ENCODE data around the gene CPXM2. TPM values are rescaled to one million over a fixed set of nuclear protein-coding genes. Genes with fewer than 3 reads are reported as not detected.
A peak's percentile ranks its signal among the peaks of the same experiment; 100 is the strongest.

CPXM2 gene
- total RNA-seq, 1 donor from 2014 or later = 18.9 TPM

DNA sequence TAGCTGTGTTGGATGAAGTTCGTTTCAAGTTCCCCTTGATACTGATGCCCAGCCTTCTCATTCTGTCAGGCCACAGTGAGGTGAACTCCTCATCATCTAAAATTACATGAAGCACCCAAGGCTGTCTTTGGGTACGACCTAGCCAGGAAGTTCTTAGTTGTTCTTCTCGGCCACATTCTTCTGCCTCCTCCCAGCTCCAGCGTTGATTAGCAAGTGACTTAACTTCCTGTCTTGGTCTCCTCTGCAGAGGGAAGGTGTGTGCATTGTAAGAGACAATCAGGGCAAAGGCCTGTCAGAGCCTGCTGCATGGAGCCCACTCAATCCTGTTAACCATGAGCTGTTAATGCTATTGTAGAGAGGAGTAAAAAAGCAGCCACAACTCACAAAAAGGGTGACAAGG, 43.2 kb upstream of the CPXM2 start:
- TF ChIP-seq, protein P1, sequence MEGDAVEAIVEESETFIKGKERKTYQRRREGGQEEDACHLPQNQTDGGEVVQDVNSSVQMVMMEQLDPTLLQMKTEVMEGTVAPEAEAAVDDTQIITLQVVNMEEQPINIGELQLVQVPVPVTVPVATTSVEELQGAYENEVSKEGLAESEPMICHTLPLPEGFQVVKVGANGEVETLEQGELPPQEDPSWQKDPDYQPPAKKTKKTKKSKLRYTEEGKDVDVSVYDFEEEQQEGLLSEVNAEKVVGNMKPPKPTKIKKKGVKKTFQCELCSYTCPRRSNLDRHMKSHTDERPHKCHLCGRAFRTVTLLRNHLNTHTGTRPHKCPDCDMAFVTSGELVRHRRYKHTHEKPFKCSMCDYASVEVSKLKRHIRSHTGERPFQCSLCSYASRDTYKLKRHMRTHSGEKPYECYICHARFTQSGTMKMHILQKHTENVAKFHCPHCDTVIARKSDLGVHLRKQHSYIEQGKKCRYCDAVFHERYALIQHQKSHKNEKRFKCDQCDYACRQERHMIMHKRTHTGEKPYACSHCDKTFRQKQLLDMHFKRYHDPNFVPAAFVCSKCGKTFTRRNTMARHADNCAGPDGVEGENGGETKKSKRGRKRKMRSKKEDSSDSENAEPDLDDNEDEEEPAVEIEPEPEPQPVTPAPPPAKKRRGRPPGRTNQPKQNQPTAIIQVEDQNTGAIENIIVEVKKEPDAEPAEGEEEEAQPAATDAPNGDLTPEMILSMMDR (IDR thresholded peaks at IDR 0.05) = no peak
- TF ChIP-seq POLR2A (IDR thresholded peaks at IDR 0.05) (no peak), POLR2AphosphoS5 (IDR thresholded peaks at IDR 0.05; ENCODE audit: insufficient read depth in 1 of 2, low read depth in 1 of 2) (no peak)
- Histone ChIP-seq H3K27me3 (no peaks in the 10 kb centered on the region), H3K9me3 (no peaks in the 10 kb centered on the region), H3K36me3 (no peaks in the 10 kb centered on the region), H3K4me1 (peaks cover 5% of the 10 kb centered on the region), H3K27ac (no peak overlapping the region), H3K4me3 (no peak overlapping the region)
- intact Hi-C loops (cut with DNase I) = no loop called here
- no peak for DNase-seq (ENCODE audit: extremely low spot score in 2 of 2)

DNA sequence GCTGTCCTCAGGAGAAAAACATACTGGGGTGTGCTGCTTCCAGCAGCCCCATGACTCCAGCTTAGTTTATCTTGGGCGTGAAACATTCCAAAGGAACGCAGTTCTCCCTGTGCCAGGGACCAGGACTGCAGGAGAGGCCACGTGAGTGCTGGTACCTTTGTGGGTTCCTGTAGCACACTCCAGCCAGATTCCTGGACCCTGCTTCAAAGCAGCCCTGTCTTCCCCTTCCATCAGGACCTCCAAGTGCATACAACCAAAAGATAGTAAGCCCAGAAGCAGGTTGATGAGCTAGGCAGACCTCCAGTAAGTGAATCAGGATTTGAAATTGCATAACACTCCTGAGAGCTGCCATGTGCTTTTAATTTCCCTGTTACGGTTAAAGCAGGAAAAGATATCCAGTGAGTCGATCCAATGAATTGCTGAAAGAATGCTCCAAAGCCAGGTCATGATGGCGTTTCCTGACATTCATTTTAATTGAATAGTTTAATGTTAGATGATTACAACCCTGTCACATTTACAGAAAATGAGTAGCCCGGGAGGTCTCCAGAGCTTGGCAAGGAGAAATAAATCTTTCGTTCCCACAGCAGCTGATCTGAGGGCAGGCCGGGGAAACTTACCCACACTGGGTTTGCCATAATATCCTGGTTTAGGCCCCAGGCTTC, 38.9 kb upstream of the CPXM2 start:
- intact Hi-C loops (cut with DNase I) = no loop called here

DNA sequence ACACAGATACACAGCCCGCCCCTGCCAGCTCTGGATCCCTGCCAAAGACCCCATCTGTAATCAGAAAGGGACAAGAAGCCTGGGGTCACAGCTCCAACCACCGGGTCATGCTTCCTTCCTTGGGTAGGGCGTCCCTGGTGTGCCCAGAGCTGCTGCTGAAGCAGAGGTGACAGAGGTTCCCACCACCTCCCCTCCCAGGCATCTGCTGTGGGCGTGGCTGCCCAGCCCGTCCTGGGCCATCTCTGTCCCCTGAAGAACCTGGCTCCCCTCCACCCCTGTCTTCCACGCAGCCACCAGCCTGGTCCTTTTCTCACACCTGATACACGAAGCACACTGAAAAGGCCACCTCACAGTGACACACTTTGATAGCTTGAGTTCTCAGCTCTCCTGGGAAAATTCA, 38.2 kb upstream of the CPXM2 start:
- no peaks in the 10 kb centered on the region for H3K9me3 ChIP-seq
- TF ChIP-seq, protein P1 (IDR thresholded peaks at IDR 0.05) = no peak
- TF ChIP-seq POLR2A (IDR thresholded peaks at IDR 0.05) (no peak), POLR2AphosphoS5 (IDR thresholded peaks at IDR 0.05; ENCODE audit: insufficient read depth in 1 of 2, low read depth in 1 of 2) (no peak)
- H3K4me3 ChIP-seq = no peak overlapping the region
- peak overlapping the region; percentile 27 for H3K27ac ChIP-seq
- intact Hi-C loops (cut with DNase I) = no loop called here
- no peak for DNase-seq (ENCODE audit: extremely low spot score in 2 of 2)
- no peaks in the 10 kb centered on the region for H3K36me3 ChIP-seq
- peaks cover 7% of the 10 kb centered on the region for H3K4me1 ChIP-seq
- no peaks in the 10 kb centered on the region for H3K27me3 ChIP-seq

More for the DNA sequence above, 38.9 kb upstream of the CPXM2 start:
- no peak overlapping the region for H3K4me3 ChIP-seq
- H3K36me3 ChIP-seq = no peaks in the 10 kb centered on the region
- H3K27ac ChIP-seq = peak overlapping the region; percentile 63
- H3K4me1 ChIP-seq = peaks cover 7% of the 10 kb centered on the region
- DNase-seq (ENCODE audit: extremely low spot score in 2 of 2) = no peak
- no peaks in the 10 kb centered on the region for H3K27me3 ChIP-seq
- no peak for TF ChIP-seq POLR2A (IDR thresholded peaks at IDR 0.05)
- TF ChIP-seq, protein P1 (IDR thresholded peaks at IDR 0.05) = no peak
- TF ChIP-seq POLR2AphosphoS5 (IDR thresholded peaks at IDR 0.05; ENCODE audit: insufficient read depth in 1 of 2, low read depth in 1 of 2) = peak in 1 of 2 donors; percentile 18
- H3K9me3 ChIP-seq = no peaks in the 10 kb centered on the region

DNA sequence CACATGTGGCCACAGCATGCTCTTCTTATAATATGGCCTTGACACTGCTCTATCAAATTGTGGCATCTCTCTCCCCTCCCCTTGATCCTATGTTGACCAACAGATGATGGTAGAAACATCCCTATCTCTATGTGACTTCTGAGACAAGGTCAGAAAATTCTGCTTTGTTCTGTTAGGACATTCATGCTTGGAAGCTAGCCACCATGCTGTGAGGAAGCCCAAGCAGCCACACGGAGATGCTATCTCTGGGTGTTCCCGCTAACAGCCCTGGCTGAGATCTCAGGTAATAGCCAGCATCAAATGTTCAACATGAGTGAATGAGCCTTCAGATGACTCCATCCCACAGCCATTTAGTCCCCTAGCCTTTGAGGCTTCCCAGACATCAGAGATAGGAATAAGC, 36.8 kb upstream of the CPXM2 start:
- DNase-seq (ENCODE audit: extremely low spot score in 2 of 2) = no peak
- TF ChIP-seq, protein P1 (IDR thresholded peaks at IDR 0.05) = no peak
- TF ChIP-seq POLR2AphosphoS5 (IDR thresholded peaks at IDR 0.05; ENCODE audit: insufficient read depth in 1 of 2, low read depth in 1 of 2) (no peak), POLR2A (IDR thresholded peaks at IDR 0.05) (no peak)
- H3K36me3 ChIP-seq = no peaks in the 10 kb centered on the region
- H3K4me1 ChIP-seq = peaks cover 7% of the 10 kb centered on the region
- H3K4me3 ChIP-seq = no peak overlapping the region
- no peaks in the 10 kb centered on the region for H3K27me3 ChIP-seq
- no peaks in the 10 kb centered on the region for H3K9me3 ChIP-seq
- no peak overlapping the region for H3K27ac ChIP-seq
- intact Hi-C loops (cut with DNase I) = no loop called here
